Measurements from ENCODE around the gene MRPS9.

Gene MRPS9

DNA sequence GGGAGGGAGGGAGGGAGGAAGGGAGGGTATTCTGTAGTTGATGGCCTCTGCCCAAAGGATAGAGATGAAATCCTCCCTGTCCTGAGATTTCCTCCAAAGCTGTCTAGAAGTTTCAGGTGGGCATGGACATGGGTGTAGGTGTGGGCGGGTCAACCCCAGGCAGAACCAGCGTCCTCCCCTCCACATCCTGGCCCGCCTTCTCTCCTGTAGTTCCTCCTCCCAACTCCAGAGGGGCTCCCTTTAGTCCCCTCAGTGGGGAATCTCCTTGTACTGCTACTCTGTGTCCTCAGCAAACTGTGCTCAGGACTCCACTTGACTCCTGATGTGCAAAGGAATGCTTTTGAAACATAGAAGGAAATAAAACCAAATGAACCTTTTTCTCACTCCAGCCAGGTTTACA is 88.1 kb downstream of the MRPS9 start:
- no peak for DNase-seq

GRCh38 chr2:105126336-105126735 is 88.5 kb downstream of the MRPS9 start:
- no peak for DNase-seq

DNA sequence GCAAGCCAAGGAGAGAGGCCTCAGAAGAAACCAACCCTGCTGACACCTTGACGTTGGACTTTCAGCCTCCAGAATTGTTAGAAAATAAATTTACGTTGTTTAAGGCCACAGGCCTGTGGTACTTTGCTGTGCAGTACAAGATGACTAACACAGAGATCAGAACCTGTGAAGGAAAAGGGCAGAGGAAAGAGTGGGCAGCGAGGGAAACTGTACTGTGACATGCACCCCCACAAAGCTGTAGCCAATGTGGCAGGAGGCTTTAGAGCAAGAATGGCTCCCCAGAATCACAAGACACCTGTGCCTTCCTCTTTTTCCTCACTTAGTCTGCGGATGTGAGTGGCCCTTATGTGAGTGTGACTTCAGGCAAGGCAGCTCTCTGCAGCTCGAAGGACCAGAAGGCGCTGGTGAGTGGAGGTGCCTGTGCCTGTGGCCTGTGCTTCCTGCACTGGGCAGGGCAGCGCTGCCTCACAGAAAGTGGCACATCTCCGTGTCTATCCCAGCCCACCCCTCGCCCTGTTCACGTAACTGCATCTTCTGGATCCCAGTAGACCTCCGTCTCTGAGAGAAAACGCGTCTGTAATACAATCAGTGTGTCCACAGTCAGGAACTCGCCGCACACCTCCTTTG is 89.5 kb downstream of the MRPS9 start:
- no peak for DNase-seq

DNA sequence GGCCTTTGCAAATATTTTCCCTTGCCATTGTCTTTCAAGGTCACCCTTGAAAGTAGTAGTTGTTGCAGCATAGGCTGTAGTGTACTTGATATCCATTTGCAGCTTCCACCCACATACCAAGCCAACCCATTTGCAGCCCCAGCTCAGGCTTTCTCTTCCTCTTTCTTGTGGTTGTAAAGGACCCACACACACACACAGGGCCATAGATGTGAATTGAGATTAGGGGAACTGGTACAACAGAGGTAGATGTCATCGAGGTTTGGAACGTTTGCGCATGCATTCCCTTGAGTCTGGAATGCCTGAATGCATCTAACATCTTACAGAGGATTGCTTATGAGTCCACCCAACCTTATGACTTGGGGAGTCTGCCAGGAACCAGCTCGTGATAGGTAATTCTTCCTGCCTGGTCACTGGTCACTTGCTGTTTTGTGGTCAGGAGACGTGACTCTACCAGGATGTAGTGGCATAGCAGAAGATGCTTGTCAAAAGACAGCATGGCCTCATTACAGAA is 91.9 kb downstream of the MRPS9 start:
- peak in 1 of 2 donors; percentile 28 for DNase-seq

DNA sequence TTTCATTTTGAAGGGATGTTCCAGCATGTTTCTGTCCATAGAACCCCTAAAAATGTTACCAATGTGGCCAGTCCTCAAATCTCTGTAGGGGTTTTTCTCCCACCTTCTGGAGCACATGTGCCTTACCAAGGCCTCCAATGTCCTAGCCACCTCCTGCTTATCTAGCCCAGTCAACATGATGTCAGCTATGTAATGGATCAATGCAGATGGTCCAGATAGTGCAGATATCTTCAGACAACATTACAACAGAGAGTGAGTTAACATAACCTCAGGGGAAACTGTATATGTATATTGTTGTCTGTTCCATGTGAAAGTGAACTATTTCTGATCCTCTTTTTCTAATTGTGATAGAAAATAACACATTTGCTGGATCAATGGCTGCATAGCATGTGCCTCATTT is 92.7 kb downstream of the MRPS9 start:
- DNase-seq: no peak

DNA sequence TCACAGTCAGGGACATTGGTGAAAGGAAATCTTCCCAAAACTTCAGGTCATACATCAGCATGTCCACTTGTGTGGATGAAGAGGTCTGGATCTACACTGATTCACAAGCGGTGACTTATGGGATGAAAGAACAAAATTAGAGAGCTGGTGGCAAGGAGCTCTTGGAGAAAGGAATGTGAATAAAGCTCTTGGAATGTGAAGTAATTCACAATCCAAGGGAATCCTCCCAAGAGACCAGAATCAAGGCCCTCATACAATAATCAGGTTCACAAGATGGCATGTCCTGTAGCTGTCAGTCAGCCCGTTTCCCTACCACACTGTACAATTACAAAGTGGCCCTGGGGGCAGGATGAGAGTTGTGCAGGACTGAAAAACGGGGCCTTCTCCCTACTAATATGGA is 96.2 kb downstream of the MRPS9 start:
- no peak for DNase-seq

DNA sequence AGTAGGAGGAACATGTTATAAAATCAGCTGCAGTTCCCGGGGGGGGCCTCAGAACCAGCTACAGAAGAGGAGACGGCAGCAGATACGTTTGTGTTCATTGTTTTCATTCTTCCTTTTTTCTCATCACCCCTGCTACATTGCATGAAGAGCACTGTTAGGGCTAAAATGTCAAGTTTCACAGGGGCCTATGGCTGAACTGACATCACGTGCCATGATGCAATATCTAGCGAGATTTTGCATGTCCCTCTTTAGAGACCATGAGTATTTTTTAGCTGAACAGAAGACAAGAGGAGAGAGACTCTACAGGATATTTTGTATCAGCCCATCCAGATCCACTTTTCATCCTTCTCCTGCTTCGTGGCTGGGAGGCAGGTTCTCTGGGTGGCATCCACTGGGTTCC is 97.6 kb downstream of the MRPS9 start:
- DNase-seq: no peak

- no peak for DNase-seq
These were observed 98.5 kb downstream of the MRPS9 start for GRCh38 chr2:105136394-105136793.

GRCh38 chr2:105138643-105139042 is 100.8 kb downstream of the MRPS9 start:
- no peak for DNase-seq

- DNase-seq: no peak
These were observed 101.8 kb downstream of the MRPS9 start for GRCh38 chr2:105139556-105140239.

DNA sequence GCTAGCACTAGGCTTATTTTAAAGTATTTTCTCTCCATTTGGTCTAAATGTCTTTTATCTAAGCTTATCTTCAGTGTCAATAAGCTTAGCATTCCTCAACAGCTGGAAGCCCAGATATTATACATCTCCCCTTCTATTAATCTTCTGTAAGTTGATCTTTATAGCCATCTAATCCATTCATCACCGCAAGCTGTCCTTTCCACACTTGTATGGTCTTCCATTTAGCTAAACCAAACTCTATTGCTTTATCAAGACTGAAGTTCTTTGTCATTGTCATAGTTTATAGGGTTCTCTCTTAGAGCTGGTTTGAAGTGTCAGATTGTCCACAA is 102.3 kb downstream of the MRPS9 start:
- no peak for DNase-seq

DNA sequence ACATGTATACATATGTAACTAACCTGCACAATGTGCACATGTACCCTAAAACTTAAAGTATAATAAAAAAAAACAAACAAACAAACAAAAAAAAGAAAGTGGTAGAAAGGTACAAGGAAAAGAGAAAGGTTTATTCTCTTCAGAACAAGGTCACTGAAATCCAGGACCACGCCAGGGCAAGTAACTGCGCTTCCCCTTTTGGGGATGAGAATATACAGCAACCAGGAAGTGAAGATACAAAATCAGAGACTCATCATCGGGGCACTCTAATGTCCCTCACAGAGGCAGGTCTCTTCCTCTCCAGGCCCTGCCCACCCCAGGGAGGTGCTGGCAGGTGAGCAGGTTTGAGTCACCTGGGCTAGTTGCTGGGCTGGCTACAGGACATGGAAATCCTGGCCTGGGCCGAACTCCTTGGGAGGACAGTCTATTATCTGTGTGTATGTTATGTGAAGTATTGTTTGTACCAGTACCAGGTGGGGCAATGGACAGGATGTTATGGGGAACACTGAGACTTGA is 103.3 kb downstream of the MRPS9 start:
- DNase-seq: no peak

- DNase-seq: no peak
These were observed 104.4 kb downstream of the MRPS9 start for GRCh38 chr2:105142239-105142638.

GRCh38 chr2:105143094-105143466 is 105.2 kb downstream of the MRPS9 start:
- DNase-seq: no peak

DNA sequence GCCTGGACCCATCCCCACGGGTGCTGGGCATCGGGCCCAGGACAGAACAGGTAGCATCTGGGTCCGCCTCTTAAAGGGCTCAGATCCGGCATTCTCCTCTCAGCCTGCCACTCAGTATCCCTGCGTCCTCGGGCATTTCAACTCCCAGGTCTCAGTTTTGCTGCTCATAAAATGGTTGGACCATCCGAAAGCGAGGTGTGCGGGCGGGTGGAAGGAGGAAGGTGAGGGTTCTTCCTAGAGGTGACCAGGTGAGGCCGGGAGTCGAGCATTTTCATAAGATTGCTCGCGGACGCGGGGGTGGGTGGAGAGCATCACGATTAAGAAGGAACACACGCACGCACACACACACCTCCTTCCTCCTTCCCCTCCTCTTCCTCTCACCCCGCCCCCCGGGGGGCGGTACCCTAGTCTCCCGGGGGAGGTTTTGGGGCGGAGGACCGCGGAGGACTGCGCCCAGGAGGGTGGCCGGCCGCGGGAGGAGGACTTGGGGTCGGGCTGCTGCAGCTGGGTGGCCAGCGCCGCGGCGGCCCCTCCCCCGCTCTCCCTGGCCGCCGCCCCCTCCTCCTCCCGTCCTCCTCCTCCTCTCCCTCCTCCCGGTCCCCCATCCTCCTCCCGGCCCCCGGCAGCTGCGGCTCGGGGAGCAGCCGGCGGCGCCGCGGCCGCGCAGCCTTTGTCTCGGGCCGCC is 105.7 kb downstream of the MRPS9 start:
- peak; percentile 37 to 40 for DNase-seq

DNA sequence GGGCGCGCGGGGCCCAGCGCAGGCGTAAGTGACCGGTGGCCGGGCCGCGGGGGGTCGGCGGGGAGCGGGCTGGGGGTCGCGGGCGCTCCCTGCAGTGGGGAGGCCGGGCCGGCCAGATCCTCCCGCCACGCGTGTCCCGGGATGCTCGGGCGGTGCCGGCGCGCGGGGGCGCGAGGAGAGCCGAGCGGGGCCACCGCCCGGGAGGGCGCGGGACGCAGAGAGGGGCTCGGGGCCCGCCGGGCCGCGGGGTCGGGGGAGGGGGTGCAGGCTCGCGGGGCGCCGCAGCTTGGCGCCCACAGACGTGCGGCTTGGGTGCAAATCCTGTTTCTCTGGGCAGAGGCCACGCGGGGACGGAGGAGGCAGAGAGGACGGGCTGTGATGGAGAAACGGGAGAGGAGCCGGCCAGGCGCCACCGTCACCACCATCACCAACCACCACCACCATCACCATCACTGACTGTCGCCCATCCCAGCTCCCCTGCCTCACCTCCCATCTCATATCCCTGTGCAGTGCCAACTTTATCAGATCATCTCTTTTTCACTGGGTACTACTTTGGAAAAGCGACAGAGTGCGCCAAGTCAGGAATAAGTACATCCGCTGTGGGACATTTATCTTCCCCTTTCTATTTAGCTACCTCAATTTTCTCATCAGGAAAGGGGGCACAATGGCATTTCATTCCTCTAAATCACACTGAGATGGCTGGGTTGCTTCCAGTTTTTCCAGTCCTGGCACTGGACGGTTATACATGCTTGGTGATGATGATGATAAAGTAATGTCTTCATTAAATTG is 106.5 kb downstream of the MRPS9 start:
- no peak for DNase-seq

GRCh38 chr2:105144941-105145300 is 107.1 kb downstream of the MRPS9 start:
- DNase-seq: no peak

- DNase-seq: no peak
These were observed 111.4 kb downstream of the MRPS9 start for GRCh38 chr2:105149272-105149671.

Data from CD4-positive, alpha-beta T cell treated with Interferon alpha-2 for 1 hour (primary cell).